ENCODE measurements around the gene COG1.

The COG1 gene

DNA sequence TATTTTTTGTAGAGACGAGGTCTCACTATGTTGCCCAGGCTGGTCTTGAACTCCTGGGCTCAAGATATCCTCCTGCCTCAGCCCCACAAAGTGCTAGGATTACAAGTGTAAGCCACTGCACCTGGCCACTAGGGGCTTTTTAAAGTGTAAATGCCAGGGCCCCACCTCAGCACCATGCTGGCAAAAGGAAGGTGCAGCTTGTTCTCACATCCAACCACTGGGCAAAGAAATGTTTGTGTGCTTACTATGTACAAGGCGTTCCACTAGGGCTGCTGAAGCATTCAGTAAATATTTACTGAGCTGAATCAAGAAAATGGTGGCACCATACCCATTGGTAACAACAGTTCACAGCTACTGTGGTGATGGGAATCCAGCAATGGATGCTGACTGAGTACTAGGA lies 22.6 kb downstream of the COG1 start:
- TF ChIP-seq, protein P1, sequence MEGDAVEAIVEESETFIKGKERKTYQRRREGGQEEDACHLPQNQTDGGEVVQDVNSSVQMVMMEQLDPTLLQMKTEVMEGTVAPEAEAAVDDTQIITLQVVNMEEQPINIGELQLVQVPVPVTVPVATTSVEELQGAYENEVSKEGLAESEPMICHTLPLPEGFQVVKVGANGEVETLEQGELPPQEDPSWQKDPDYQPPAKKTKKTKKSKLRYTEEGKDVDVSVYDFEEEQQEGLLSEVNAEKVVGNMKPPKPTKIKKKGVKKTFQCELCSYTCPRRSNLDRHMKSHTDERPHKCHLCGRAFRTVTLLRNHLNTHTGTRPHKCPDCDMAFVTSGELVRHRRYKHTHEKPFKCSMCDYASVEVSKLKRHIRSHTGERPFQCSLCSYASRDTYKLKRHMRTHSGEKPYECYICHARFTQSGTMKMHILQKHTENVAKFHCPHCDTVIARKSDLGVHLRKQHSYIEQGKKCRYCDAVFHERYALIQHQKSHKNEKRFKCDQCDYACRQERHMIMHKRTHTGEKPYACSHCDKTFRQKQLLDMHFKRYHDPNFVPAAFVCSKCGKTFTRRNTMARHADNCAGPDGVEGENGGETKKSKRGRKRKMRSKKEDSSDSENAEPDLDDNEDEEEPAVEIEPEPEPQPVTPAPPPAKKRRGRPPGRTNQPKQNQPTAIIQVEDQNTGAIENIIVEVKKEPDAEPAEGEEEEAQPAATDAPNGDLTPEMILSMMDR (IDR thresholded peaks at IDR 0.05; ENCODE audit: borderline replicate concordance, control extremely low read depth, extremely low read depth, insufficient read depth, missing control alignments), result no peak
- in situ Hi-C loops (cut with MboI; ENCODE audit: low sequenced_read_pairs, unreplicated experiment), result no loop called here
- DNase-seq (ENCODE audit: low spot score), result no peak

DNA sequence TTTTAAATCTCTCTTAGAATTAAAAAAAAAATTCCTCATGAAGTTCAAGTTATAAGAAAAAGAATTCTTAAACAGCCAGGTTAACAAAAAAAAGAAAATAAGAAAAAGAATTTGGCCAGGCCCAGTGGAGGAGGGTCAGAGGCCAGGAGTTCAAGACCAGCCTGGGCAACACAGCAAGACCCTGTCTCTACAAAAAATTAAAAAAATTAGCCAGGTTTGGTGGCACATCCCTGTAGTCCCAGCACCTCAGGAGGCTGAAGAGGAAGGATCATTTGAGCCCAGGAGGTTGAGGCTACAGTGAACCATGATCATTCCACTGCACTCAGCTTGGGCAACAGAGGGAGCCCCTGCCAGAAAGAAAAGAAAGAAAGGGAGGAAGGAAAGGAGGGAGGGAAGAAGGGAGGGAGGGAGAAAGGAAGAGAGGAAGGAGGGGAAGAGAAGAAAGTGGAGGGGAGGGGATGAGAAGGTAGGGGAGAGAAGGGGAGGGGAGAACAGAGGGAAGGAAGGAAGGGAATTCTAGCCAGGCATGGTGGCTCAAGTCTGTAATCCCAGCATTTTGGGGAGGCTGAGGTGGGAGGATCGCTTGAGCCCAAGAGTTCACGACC lies 30.9 kb downstream of the COG1 start:
- in situ Hi-C loops (cut with MboI; ENCODE audit: low sequenced_read_pairs, unreplicated experiment), result no loop called here
- TF ChIP-seq, protein P1 (IDR thresholded peaks at IDR 0.05; ENCODE audit: borderline replicate concordance, control extremely low read depth, extremely low read depth, insufficient read depth, missing control alignments), result no peak
- DNase-seq (ENCODE audit: low spot score), result no peak

DNA sequence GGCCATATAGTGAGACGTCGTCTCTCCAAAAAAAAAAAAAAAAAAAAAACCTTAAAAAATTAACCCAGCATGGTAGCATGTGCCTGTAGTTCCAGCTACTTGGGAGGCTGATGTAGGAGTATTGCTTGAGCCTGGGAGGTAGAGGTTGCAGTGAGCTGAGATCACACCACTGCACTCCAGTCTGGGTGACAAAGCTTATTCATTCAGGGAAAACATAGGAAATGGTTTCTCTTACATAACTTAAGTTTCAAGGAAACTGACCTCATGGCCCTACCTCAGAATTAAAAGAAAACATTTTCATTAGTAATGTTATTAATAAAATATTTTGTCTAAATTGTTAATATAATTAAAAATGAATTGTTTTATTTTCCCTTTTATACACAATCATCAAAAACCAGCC lies 31.4 kb downstream of the COG1 start:
- in situ Hi-C loops (cut with MboI; ENCODE audit: low sequenced_read_pairs, unreplicated experiment), result no loop called here
- DNase-seq (ENCODE audit: low spot score), result no peak
- TF ChIP-seq, protein P1 (IDR thresholded peaks at IDR 0.05; ENCODE audit: borderline replicate concordance, control extremely low read depth, extremely low read depth, insufficient read depth, missing control alignments), result no peak

DNA sequence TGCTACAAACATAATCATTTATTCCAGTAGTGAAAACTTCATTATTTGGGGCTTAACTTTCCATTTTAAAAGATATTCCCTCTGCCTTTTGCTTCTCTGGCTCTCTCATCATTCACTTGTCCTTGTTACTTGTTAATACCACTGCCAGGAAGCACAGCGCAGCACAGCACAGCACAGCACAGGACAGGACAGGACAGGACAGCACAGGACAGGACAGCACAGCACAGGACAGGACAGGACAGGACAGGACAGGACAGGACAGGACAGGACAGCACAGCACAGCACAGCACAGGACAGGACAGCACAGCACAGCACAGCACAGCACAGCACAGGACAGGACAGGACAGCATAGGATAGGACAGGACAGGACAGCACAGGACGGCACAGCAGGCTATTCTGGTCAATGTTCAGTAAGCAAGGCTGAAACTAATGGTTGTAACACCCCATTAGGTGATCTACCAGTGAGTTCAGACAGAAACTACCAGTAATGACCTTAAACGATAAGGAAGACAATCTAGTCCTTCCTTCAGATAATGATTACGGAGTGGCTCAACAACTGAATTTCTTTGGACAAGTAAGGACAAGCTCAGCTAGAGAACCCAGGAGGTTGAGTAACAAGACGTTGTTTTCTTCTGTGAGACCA lies 31.9 kb downstream of the COG1 start:
- in situ Hi-C loops (cut with MboI; ENCODE audit: low sequenced_read_pairs, unreplicated experiment), result no loop called here
- DNase-seq (ENCODE audit: low spot score), result no peak
- TF ChIP-seq, protein P1 (IDR thresholded peaks at IDR 0.05; ENCODE audit: borderline replicate concordance, control extremely low read depth, extremely low read depth, insufficient read depth, missing control alignments), result no peak

DNA sequence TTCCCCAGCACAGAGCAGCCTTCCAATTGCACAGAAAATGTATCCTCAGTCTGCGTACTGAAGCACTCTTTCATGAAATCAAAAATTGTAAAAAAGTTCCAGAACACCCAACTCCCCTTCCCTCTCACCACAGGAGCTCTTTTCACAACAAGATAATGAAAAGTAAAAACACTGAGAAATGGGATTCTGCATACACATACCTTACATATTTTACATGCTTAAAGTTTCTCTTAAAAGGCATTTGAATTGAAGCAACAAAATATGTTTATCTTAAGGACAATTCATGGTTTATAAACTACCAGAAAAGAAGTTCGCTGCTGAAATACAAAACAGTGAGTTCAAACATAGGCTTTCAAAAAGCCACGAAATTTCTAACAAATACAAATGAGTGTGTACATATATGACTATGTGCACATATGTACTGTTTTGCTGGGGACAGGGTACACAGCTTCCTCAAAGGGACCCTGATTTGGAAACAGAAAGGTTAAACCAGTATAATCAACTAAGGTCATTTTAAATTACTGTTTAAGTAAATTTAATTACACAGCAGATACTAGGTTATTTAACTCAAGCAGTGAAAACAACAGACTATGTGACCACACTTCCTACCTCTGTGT lies 33.8 kb downstream of the COG1 start:
- in situ Hi-C loops (cut with MboI; ENCODE audit: low sequenced_read_pairs, unreplicated experiment), result no loop called here
- TF ChIP-seq, protein P1 (IDR thresholded peaks at IDR 0.05; ENCODE audit: borderline replicate concordance, control extremely low read depth, extremely low read depth, insufficient read depth, missing control alignments), result no peak
- DNase-seq (ENCODE audit: low spot score), result no peak

DNA sequence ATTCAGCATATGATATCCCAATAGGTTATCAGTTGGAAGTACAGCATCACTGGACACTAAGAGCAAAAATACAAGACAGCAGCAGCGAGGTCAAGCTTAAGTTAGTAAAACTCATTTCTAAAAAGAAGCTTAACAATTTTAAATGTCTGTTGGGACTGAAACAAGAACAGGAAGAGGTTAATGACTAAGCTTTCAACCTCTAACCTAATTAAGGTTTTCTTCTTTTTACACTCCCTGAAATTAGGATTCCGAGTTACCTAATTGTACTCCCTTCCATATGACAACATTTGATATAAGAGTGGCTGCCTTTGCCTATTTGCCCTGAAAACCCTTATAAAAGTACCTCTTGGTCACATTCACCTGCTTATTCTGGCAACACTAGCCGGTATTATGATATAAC lies 34.5 kb downstream of the COG1 start:
- in situ Hi-C loops (cut with MboI; ENCODE audit: low sequenced_read_pairs, unreplicated experiment), result no loop called here
- DNase-seq (ENCODE audit: low spot score), result no peak
- TF ChIP-seq, protein P1 (IDR thresholded peaks at IDR 0.05; ENCODE audit: borderline replicate concordance, control extremely low read depth, extremely low read depth, insufficient read depth, missing control alignments), result no peak
